HUES64 (cell line): ENCODE results near the gene CALM1.

Experiments
- H3K27ac ChIP-seq: 2 replicates; pipeline ENCODE4 v1.7.0; 2013; ENCODE audit warnings: low read depth, low read length, inconsistent platforms
- H3K27me3 ChIP-seq: 2 replicates; pipeline ENCODE4 v1.6.1; 2013; ENCODE audit warnings: mild to moderate bottlenecking, low read length; ENCODE audit not compliant: insufficient read depth
- H3K36me3 ChIP-seq: 2 replicates; pipeline ENCODE4 v1.6.1; 2013; ENCODE audit warnings: mild to moderate bottlenecking, low read length; ENCODE audit not compliant: insufficient read depth
- H3K4me1 ChIP-seq: 2 replicates; pipeline ENCODE4 v1.6.1; 2013; ENCODE audit warnings: mild to moderate bottlenecking, low read length, moderate library complexity; ENCODE audit not compliant: insufficient read depth
- H3K4me3 ChIP-seq: 2 replicates; pipeline ENCODE4 v1.5.1; 2013; ENCODE audit warnings: mild to moderate bottlenecking, low read length, moderate library complexity
- H3K9ac ChIP-seq: 2 replicates; pipeline ENCODE4 v1.6.1; 2013; ENCODE audit warnings: mild to moderate bottlenecking, low read depth, low read length
- H3K9me3 ChIP-seq: 2 replicates; pipeline ENCODE4 v1.6.1; 2013; ENCODE audit warnings: low read depth, low read length; ENCODE audit not compliant: insufficient read depth
- WGBS: fragments of 150-250, 120-280 bp; methylation state at CpG from one replicate; pipeline ENCODE4 v1.1.7; 2013; ENCODE audit warnings: missing lambda C conversion rate; 5-methylcytosine and 5-hydroxymethylcytosine counted together

CALM1 gene

DNA sequence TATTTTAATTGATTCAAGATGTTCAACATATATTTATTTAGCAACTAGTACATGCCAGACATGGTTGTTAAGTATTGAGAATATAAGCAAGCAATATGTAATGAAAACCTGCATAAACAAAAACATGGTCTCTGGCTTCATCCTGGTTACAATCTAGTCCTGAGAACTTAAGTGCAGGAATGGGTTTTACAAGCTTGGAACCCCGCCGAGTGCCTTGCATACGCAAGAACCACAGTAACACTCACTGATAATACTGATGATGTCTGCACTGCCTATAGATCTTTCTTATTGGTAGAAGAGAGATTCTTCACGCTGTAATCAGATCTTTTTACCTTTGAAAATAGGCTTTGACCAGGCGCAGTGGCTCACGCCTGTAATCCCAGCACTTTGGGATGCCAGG is 22.9 kb upstream of the CALM1 start:
- Histone ChIP-seq H3K9ac (no peak overlapping the region), H3K36me3 (no peaks in the 10 kb centered on the region), H3K4me3 (no peak overlapping the region), H3K27ac (no peak overlapping the region), H3K27me3 (no peaks in the 10 kb centered on the region), H3K9me3 (no peaks in the 10 kb centered on the region), H3K4me1 (no peaks in the 10 kb centered on the region)
- WGBS: 90% methylated on average over 6 of the region's 6 CpGs

DNA sequence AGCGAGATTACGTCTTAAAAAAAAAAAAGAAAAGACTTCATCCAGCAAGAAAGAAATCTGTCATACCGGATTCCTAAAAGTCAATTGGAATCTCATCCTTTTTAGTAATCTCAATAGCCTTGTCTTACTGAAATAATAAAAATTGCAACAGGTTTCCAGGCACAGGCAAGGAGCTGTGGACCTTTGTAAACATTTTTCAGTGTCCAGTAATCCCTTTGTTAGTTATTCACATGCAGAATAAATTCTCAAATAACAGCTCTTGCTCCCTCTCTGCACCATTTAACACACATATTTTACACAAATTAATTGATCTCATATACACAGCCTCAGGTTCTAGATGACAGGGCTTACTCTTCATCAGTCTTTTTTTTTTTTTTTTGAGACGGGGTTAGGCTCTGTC is 22.0 kb upstream of the CALM1 start:
- H3K9me3 ChIP-seq: no peaks in the 10 kb centered on the region
- WGBS: 92% methylated on average over 4 of the region's 4 CpGs
- H3K4me1 ChIP-seq: no peaks in the 10 kb centered on the region
- no peak overlapping the region for H3K9ac ChIP-seq
- no peak overlapping the region for H3K4me3 ChIP-seq
- no peaks in the 10 kb centered on the region for H3K36me3 ChIP-seq
- no peak overlapping the region for H3K27ac ChIP-seq
- H3K27me3 ChIP-seq: no peaks in the 10 kb centered on the region

DNA sequence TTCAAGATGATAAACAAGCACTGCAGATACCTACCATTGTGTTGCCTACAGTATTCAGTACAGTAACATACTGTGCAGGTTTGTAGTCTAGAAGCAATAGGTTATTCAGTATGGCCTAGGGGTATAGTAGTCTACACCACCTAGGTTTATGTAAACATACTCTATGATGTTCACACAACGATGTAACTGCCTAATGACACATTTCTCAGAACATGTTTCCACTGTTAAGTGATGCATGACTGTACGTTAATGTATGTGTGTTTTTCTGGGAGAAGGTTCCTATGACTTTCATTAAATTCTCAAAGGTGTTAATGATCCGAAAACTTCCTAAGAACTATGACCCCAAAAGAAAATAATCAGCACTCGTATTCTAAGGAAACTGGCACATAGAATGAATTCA is 20.9 kb upstream of the CALM1 start:
- WGBS: 100% methylated on average over 2 of the region's 4 CpGs
- Histone ChIP-seq H3K27me3 (no peaks in the 10 kb centered on the region), H3K4me1 (no peaks in the 10 kb centered on the region), H3K27ac (no peak overlapping the region), H3K9ac (no peak overlapping the region), H3K9me3 (no peaks in the 10 kb centered on the region), H3K4me3 (no peak overlapping the region), H3K36me3 (no peaks in the 10 kb centered on the region)

DNA sequence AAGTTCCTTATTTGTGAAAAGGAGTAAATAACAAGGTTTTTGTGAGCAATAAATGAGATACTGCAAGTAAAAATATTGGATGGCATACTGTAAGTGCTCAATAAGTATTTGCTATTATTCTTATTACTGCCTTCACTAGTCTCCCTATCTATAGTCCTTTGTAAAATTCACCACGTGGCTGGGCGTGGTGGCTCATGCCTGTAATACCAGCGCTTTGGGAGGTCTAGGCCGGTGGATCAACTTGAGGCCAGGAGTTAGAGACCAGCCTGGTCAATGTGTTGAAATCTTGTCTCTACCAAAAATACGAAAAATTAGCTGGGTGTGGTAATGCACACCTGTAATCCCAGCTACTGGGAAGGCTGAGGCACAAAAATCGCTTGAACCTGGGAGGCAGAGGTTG is 18.6 kb upstream of the CALM1 start:
- peaks cover 6% of the 10 kb centered on the region for H3K4me1 ChIP-seq
- no peak overlapping the region for H3K27ac ChIP-seq
- no peaks in the 10 kb centered on the region for H3K27me3 ChIP-seq
- H3K4me3 ChIP-seq: no peak overlapping the region
- H3K9me3 ChIP-seq: no peaks in the 10 kb centered on the region
- no peaks in the 10 kb centered on the region for H3K36me3 ChIP-seq
- 86% methylated on average over 6 of the region's 6 CpGs for WGBS
- H3K9ac ChIP-seq: no peak overlapping the region

- Histone ChIP-seq H3K27ac (no peak overlapping the region), H3K27me3 (no peaks in the 10 kb centered on the region), H3K4me1 (peaks cover 7% of the 10 kb centered on the region), H3K9ac (no peak overlapping the region), H3K36me3 (no peaks in the 10 kb centered on the region), H3K9me3 (no peaks in the 10 kb centered on the region), H3K4me3 (no peak overlapping the region)
- 93% methylated on average over 2 of the region's 2 CpGs for WGBS
These were observed 17.7 kb upstream of the CALM1 start for GRCh38 chr14:90379106-90379505.

GRCh38 chr14:90381011-90381786 is 15.6 kb upstream of the CALM1 start:
- H3K9ac ChIP-seq: no peak overlapping the region
- WGBS: 87% methylated on average over 7 of the region's 8 CpGs
- H3K4me1 ChIP-seq: peaks cover 10% of the 10 kb centered on the region
- H3K36me3 ChIP-seq: no peaks in the 10 kb centered on the region
- H3K27me3 ChIP-seq: peaks cover 8% of the 10 kb centered on the region; the same call in 1 of the 2 replicates
- no peaks in the 10 kb centered on the region for H3K9me3 ChIP-seq
- no peak overlapping the region for H3K4me3 ChIP-seq
- H3K27ac ChIP-seq: no peak overlapping the region

DNA sequence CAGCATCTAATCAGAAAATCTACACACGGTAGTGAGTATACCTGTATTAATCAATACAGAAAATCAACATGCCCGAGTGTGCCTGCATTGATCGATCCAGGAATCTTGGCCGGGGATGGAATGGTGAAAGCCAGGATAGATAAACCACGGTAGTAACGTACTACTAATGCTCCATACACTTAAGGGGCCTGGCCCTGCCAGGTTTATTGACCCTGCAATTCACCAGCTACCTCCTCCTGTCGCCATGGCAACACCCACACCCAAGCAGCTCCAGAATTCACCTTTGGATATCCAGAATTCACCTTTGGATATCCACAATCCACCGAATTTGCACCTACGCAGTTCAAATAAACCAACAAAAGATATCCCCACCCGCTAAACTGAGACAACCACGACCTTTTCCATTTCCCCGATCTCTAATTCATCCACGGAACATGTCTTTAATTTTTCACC is 14.8 kb upstream of the CALM1 start:
- Histone ChIP-seq H3K9ac (peak overlapping the region; percentile 88), H3K27me3 (peaks cover 8% of the 10 kb centered on the region; the same call in 1 of the 2 replicates), H3K36me3 (no peaks in the 10 kb centered on the region), H3K27ac (peak overlapping the region; percentile 98), H3K4me3 (peak overlapping the region; percentile 77), H3K4me1 (peaks cover 10% of the 10 kb centered on the region), H3K9me3 (no peaks in the 10 kb centered on the region)
- 43% methylated on average over 13 of the region's 13 CpGs for WGBS

GRCh38 chr14:90382491-90383125 is 14.2 kb upstream of the CALM1 start:
- H3K9me3 ChIP-seq: no peaks in the 10 kb centered on the region
- under 1% methylated on average over 34 of the region's 34 CpGs for WGBS
- peak overlapping the region; percentile 98 for H3K27ac ChIP-seq
- H3K27me3 ChIP-seq: peaks cover 8% of the 10 kb centered on the region; the same call in 1 of the 2 replicates
- peaks cover 10% of the 10 kb centered on the region for H3K4me1 ChIP-seq
- no peaks in the 10 kb centered on the region for H3K36me3 ChIP-seq
- peak overlapping the region; percentile 88 for H3K9ac ChIP-seq
- peak overlapping the region; percentile 77 for H3K4me3 ChIP-seq

GRCh38 chr14:90383126-90383730 is 13.6 kb upstream of the CALM1 start:
- no peaks in the 10 kb centered on the region for H3K36me3 ChIP-seq
- H3K27ac ChIP-seq: peak overlapping the region; percentile 98
- peaks cover 15% of the 10 kb centered on the region for H3K4me1 ChIP-seq
- no peaks in the 10 kb centered on the region for H3K9me3 ChIP-seq
- H3K4me3 ChIP-seq: peak overlapping the region; percentile 77
- peaks cover 8% of the 10 kb centered on the region; the same call in 1 of the 2 replicates for H3K27me3 ChIP-seq
- H3K9ac ChIP-seq: peak overlapping the region; percentile 88
- under 1% methylated on average over 62 of the region's 62 CpGs for WGBS

DNA sequence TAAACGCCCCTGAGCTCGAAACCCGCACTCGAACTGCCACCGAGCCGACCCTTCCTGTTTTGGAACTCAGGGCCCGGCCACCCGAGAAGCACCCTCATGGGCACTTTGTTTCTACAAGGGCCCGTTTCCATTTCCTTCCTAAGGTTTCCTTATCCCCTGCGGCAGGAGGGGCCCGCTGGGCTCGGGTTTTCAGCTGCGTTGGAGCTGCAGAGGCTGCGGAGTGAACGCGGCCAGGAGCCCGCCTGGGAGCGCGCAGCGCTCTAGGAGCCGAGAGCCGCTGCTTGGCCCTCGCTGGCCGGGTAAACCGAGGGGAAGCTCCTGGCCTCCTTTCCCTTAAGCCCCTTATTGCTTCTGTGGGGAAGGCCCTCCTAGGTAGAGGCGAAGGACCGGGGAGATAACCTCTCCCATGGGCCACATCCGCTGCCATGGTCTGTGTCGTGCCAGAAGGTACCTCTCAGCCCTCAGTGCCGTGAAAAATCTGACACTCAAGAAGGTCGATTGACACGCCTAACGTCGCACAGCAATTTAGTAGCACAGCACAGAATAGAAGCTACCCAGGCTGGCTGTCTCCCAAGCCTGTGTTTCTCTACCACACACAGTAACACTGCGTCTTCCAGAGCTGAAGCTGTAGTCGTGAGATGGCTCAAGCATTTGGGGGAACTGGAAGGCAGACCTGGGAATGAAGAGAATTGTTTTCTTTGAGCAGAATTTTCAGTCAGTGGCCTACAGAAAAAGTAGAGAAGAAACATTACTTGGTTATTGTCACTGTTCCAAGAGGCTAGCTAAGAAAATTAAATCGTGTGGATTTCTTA is 12.9 kb upstream of the CALM1 start:
- Histone ChIP-seq H3K9ac (peak overlapping the region; percentile 81), H3K27me3 (peaks cover 8% of the 10 kb centered on the region; the same call in 1 of the 2 replicates), H3K9me3 (no peaks in the 10 kb centered on the region), H3K27ac (peak overlapping the region; percentile 62), H3K4me1 (peaks cover 22% of the 10 kb centered on the region), H3K4me3 (peak overlapping the region; percentile 77), H3K36me3 (no peaks in the 10 kb centered on the region)
- WGBS: 14% methylated on average over 37 of the region's 37 CpGs
